ENCODE results near the gene CAB39L. TPM values are rescaled to one million over a fixed set of nuclear protein-coding genes. Genes with fewer than 3 reads are reported as not detected.

The CAB39L gene
- total and polyA plus RNA-seq, 9 of the 15 experiments (the other 6 are each of a cell fraction or from before 2014, with no cell fraction given) = 1.1 to 4.2 (median 2.6) TPM

DNA sequence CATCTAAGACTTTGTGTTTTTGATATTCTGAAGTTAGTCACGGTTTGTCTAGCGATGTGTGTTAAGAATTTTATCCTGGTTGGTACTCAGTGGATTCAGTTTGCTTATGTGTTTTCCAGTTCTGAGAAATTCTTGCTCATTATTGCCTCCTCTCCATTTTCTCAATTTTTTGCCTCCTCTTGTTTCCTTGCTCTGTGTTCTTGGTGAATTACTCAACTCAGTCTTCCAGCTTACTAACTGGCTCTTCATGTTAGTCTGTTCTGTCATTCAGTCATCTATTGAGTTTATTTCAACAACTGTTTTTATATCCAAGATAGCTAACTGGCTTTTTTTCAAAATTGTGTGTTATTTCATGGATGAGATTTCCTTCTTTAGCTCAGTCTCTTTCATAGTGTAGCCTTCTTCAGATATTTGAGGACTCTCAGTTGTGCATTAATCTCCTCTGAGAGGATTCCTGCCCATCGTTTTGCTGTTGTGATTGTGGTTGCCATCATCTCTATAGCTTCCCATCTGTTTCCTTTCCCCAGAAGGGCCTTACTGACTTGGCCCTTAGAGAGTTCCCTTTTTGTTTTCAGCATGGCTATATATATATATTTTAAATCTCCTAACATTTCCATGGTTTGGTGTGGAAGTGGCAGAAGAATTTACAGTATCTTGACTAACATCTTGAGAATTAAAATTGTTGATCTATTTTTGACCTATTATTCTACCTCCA, 6.4 kb upstream of the CAB39L start:
- H2AFZ ChIP-seq (ENCODE audit: low read depth, low read length) = no peak overlapping the region
- FAIRE-seq (no peak), ATAC-seq (no peak), DNase-seq (ENCODE audit: extremely low read depth in 1 of 4, low spot score in 3 of 4) (no peak)
- H3K36me3 ChIP-seq (ENCODE audit: control insufficient read depth, insufficient read depth, low read length) = no peaks in the 10 kb centered on the region
- H3K79me2 ChIP-seq (ENCODE audit: control insufficient read depth, insufficient read depth, low read length) = peaks cover 52% of the 10 kb centered on the region
- no peaks in the 10 kb centered on the region for H3K27me3 ChIP-seq (ENCODE audit: control insufficient read depth in 2 of 2, insufficient read depth in 2 of 2, low read length in 2 of 2)
- H3K9me3 ChIP-seq (replicated peaks; ENCODE audit: control insufficient read depth, insufficient read depth, low read depth, low read length) = no peaks in the 10 kb centered on the region
- no TSS peak for BruUV-seq (replicated peaks)
- ChIA-PET POLR2A (interaction anchor here (0.6 to 0.7 kb wide), 2 partner anchors 9 to 15 kb away, joined by 3 read pairs; no protein-coding TSS in a partner anchor), CTCF (ENCODE audit: low intra/inter-chr PET ratio) (no interaction called here)
- TF ChIP-seq HLTF (IDR thresholded peaks at IDR 0.05) = no peak
- TF ChIP-seq ZKSCAN8 (CRISPR knock-in tag; IDR thresholded peaks at IDR 0.05) = no peak
- TF ChIP-seq, protein P1, sequence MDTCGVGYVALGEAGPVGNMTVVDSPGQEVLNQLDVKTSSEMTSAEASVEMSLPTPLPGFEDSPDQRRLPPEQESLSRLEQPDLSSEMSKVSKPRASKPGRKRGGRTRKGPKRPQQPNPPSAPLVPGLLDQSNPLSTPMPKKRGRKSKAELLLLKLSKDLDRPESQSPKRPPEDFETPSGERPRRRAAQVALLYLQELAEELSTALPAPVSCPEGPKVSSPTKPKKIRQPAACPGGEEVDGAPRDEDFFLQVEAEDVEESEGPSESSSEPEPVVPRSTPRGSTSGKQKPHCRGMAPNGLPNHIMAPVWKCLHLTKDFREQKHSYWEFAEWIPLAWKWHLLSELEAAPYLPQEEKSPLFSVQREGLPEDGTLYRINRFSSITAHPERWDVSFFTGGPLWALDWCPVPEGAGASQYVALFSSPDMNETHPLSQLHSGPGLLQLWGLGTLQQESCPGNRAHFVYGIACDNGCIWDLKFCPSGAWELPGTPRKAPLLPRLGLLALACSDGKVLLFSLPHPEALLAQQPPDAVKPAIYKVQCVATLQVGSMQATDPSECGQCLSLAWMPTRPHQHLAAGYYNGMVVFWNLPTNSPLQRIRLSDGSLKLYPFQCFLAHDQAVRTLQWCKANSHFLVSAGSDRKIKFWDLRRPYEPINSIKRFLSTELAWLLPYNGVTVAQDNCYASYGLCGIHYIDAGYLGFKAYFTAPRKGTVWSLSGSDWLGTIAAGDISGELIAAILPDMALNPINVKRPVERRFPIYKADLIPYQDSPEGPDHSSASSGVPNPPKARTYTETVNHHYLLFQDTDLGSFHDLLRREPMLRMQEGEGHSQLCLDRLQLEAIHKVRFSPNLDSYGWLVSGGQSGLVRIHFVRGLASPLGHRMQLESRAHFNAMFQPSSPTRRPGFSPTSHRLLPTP (IDR thresholded peaks at IDR 0.05; ENCODE audit: borderline replicate concordance, extremely low read depth, insufficient read length) = no peak
- TF ChIP-seq, protein P2, sequence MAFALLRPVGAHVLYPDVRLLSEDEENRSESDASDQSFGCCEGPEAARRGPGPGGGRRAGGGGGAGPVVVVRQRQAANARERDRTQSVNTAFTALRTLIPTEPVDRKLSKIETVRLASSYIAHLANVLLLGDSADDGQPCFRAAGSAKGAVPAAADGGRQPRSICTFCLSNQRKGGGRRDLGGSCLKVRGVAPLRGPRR (CRISPR knock-in tag; IDR thresholded peaks at IDR 0.05) = no peak
- TF ChIP-seq PHTF2 (CRISPR knock-in tag; IDR thresholded peaks at IDR 0.05) = no peak
- no peak for TF ChIP-seq ZBTB7A (IDR thresholded peaks at IDR 0.05; ENCODE audit: borderline replicate concordance, control insufficient read depth, low read depth, low read length)
- no peak for TF ChIP-seq POLR2G (IDR thresholded peaks at IDR 0.05; ENCODE audit: low read depth, low read length)
- TF ChIP-seq SIN3A (IDR thresholded peaks at IDR 0.05; ENCODE audit: borderline replicate concordance in 2 of 2, control insufficient read depth in 1 of 2, low read depth in 2 of 2, low read length in 2 of 2) = no peak
- TF ChIP-seq PRMT5 (CRISPR knock-in tag; IDR thresholded peaks at IDR 0.05) = no peak
- TF ChIP-seq SREBF2 (CRISPR knock-in tag; IDR thresholded peaks at IDR 0.05) = no peak
- TF ChIP-seq IRF2 (CRISPR knock-in tag; IDR thresholded peaks at IDR 0.05) = no peak
- TF ChIP-seq NFIX (CRISPR knock-in tag; IDR thresholded peaks at IDR 0.05; ENCODE audit: low read depth) = no peak
- no peak for TF ChIP-seq MCM3 (IDR thresholded peaks at IDR 0.05)
- TF ChIP-seq PHF20 (IDR thresholded peaks at IDR 0.05; ENCODE audit: partially characterized antibody) = no peak
- TF ChIP-seq, protein P3, sequence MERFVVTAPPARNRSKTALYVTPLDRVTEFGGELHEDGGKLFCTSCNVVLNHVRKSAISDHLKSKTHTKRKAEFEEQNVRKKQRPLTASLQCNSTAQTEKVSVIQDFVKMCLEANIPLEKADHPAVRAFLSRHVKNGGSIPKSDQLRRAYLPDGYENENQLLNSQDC (CRISPR knock-in tag; IDR thresholded peaks at IDR 0.05) = no peak
- TF ChIP-seq PHF8 (IDR thresholded peaks at IDR 0.05; ENCODE audit: borderline replicate concordance, low read length) = no peak
- no peak for TF ChIP-seq NFXL1 (CRISPR knock-in tag; IDR thresholded peaks at IDR 0.05)
- TF ChIP-seq TEAD1 (CRISPR knock-in tag; IDR thresholded peaks at IDR 0.05) = no peak
- WGBS (ENCODE audit: insufficient coverage, low coverage, missing lambda C conversion rate) = 73% methylated on average over 3 of the region's 3 CpGs
- H3K9ac ChIP-seq (ENCODE audit: insufficient read depth in 1 of 2, low read depth in 2 of 2, low read length in 2 of 2) = no peak overlapping the region
- H4K20me1 ChIP-seq (replicated peaks; ENCODE audit: control insufficient read depth, insufficient read depth, low read length) = no peaks in the 10 kb centered on the region
- H3K9me1 ChIP-seq (ENCODE audit: control insufficient read depth, insufficient read depth, low read length) = no peaks in the 10 kb centered on the region
- H3K4me2 ChIP-seq (ENCODE audit: insufficient read depth, low read length) = no peak overlapping the region
- intact Hi-C loops (cut with micrococcal nuclease) = no loop called here
- H3K4me1 ChIP-seq (replicated peaks in 1 of 2; ENCODE audit: control insufficient read depth in 2 of 2, insufficient read depth in 2 of 2, low read length in 2 of 2) = 0 out of 5 replicates have a peak, but pooled peaks cover 0 to 2% of the 10 kb centered on the region in 2 experiments
- in situ Hi-C loops (cut with MboI) = no loop called here
- no peak overlapping the region for H3K27ac ChIP-seq (ENCODE audit: extremely low read depth, low read depth, low read length)
- no peak overlapping the region for H3K4me3 ChIP-seq

All from K562 (cell line).